Measurements from ENCODE around the gene DRG2. TPM values are rescaled to one million over a fixed set of nuclear protein-coding genes. Genes with fewer than 3 reads are reported as not detected.

DRG2 gene
- total and polyA plus RNA-seq, 2 of the 8 experiments (the other 6 are each of a cell fraction or from before 2014, with no cell fraction given), result 44.6 to 47.8 TPM

- Histone ChIP-seq H3K79me1 (ENCODE audit: low read depth, low read length) (no peaks in the 10 kb centered on the region), H3K4me2 (ENCODE audit: insufficient read depth in 1 of 2, low read depth in 2 of 2, low read length in 2 of 2) (no peak overlapping the region), H3K14ac (ENCODE audit: insufficient read length) (no peak overlapping the region), H2BK15ac (ENCODE audit: low read length) (no peak overlapping the region), H4K91ac (replicated peaks; ENCODE audit: insufficient read length, low read length) (no peak overlapping the region), H3K4me3 (ENCODE audit: extremely low read depth in 1 of 4, insufficient read depth in 2 of 4, low read depth in 3 of 4, low read length in 4 of 4) (no peak overlapping the region), H3K23me2 (ENCODE audit: low read depth, low read length) (no peaks in the 10 kb centered on the region), H4K8ac (ENCODE audit: extremely low read depth, insufficient read depth, low read length) (no peak overlapping the region), H2BK120ac (replicated peaks; ENCODE audit: low read depth, low read length) (no peak overlapping the region), H3K9me3 (ENCODE audit: insufficient read depth in 2 of 2, low read depth in 1 of 2, low read length in 1 of 2) (no peaks in the 10 kb centered on the region), H3K56ac (replicated peaks; ENCODE audit: insufficient read length, low read depth, low read length) (no peak overlapping the region), H3K23ac (ENCODE audit: insufficient read length) (no peak overlapping the region), H2BK5ac (ENCODE audit: low read depth, low read length) (no peak overlapping the region), H2AFZ (ENCODE audit: low read length) (no peak overlapping the region), H2AK5ac (ENCODE audit: low read depth, low read length) (no peak overlapping the region), H4K20me1 (replicated peaks in 1 of 2; ENCODE audit: control insufficient read depth in 1 of 2, insufficient read depth in 2 of 2, low read length in 2 of 2) (no peaks in the 10 kb centered on the region), H3K4ac (replicated peaks; ENCODE audit: insufficient read length, low read depth, low read length) (no peak overlapping the region), H3K4me1 (replicated peaks in 1 of 4; ENCODE audit: control insufficient read depth in 3 of 4, insufficient read depth in 4 of 4, low read length in 3 of 4) (no peaks in the 10 kb centered on the region; a peak in 2 of 7 replicates), H3K27ac (ENCODE audit: low read depth, low read length) (no peak overlapping the region), H3K36me3 (ENCODE audit: control insufficient read depth in 2 of 4, insufficient read depth in 4 of 4, low read length in 3 of 4) (no peaks in the 10 kb centered on the region), H3K27me3 (replicated peaks in 1 of 4; ENCODE audit: control insufficient read depth in 3 of 4, extremely low read depth in 1 of 4, insufficient read depth in 3 of 4, low read length in 3 of 4) (peaks cover 0 to 3% (median 2%) of the 10 kb centered on the region in 4 experiments; a peak in 4 of 7 replicates), H3K18ac (ENCODE audit: extremely low read depth, low read length) (no peak overlapping the region), H4K5ac (ENCODE audit: insufficient read length, low read depth, low read length) (no peak overlapping the region), H2BK12ac (ENCODE audit: low read depth, low read length) (no peak overlapping the region), H3K9ac (replicated peaks in 1 of 4; ENCODE audit: extremely low read depth in 1 of 4, low read depth in 3 of 4, low read length in 3 of 4) (no peak overlapping the region), H3K79me2 (ENCODE audit: control insufficient read depth in 1 of 2, insufficient read depth in 2 of 2, low read length in 2 of 2) (no peaks in the 10 kb centered on the region), H2BK20ac (ENCODE audit: low read length) (no peak overlapping the region)
- POLR2A ChIA-PET (ENCODE audit: partially characterized antibody), result interaction anchor here (1.0 to 1.3 kb wide), 2 partner anchors 23 to 47 kb away, joined by 3 read pairs; no protein-coding TSS in a partner anchor
- CTCF ChIA-PET (ENCODE audit: partially characterized antibody), result interaction anchor here (0.6 to 5.6 kb wide), 4 partner anchors 9 to 773 kb away, joined by 3 to 50 read pairs (median 3); no protein-coding TSS in a partner anchor
- 96% methylated on average over 5 of the region's 5 CpGs; no CpG with 5 or more reads in 1 of the 2 experiments for WGBS, 2 experiments (ENCODE audit: extremely low coverage in 1 of 2, insufficient coverage in 1 of 2, insufficient read length in 1 of 2, insufficient replicate concordance in 2 of 2, low coverage in 1 of 2, low lambda C conversion rate in 2 of 2, missing lambda C conversion rate in 1 of 2)
- no peak for DNase-seq (ENCODE audit: low read depth in 1 of 2, low spot score in 2 of 2)
- no peak for FAIRE-seq
- TF ChIP-seq CBX5 (IDR thresholded peaks at IDR 0.05; ENCODE audit: low read depth, low read length) (no peak), GTF2F1 (IDR thresholded peaks at IDR 0.05; ENCODE audit: borderline replicate concordance, low read depth, low read length) (no peak), CHD2 (IDR thresholded peaks at IDR 0.05; ENCODE audit: low read length) (no peak), SAP30 (IDR thresholded peaks at IDR 0.05; ENCODE audit: insufficient read depth, insufficient replicate concordance, low read length) (no peak), TAF1 (IDR thresholded peaks at IDR 0.05; ENCODE audit: low read depth, low read length) (no peak), CTCF (IDR thresholded peaks at IDR 0.05; ENCODE audit: control extremely low read depth in 1 of 3, insufficient read depth in 1 of 3, low read depth in 1 of 3, low read length in 3 of 3) (no peak), KDM1A (IDR thresholded peaks at IDR 0.05; ENCODE audit: borderline replicate concordance, low read length) (no peak), SIRT6 (IDR thresholded peaks at IDR 0.05; ENCODE audit: low read length) (no peak), POLR2AphosphoS5 (IDR thresholded peaks at IDR 0.05; ENCODE audit: low read depth, low read length) (no peak), ASH2L (IDR thresholded peaks at IDR 0.05; ENCODE audit: low read length) (no peak), TBP (IDR thresholded peaks at IDR 0.05; ENCODE audit: low read depth, low read length) (no peak), CEBPB (IDR thresholded peaks at IDR 0.05; ENCODE audit: low read depth, low read length) (no peak), TAF7 (optimal IDR thresholded peaks at IDR 0.05; ENCODE audit: borderline replicate concordance, low read depth, low read length) (no peak)
Measured at GRCh38 chr17:18132711-18133110, 45.0 kb downstream of the DRG2 start.
